Hematopoietic multipotent progenitor cell (in vitro differentiated cells): ENCODE results near the gene DNMT1. TPM values are rescaled to one million over a fixed set of nuclear protein-coding genes. Genes with fewer than 3 reads are reported as not detected.

Experiments used
- DNase-seq, 3 donors: peaks; one replicate each; pipeline ENCODE4 v3.0.0-alpha.2; 2011 to 2015; ENCODE audit warnings: low read depth in 2 of 3, low spot score in 2 of 3
- total RNA-seq: library from RNA; depleted of rRNA; stranded (reverse); fragments of >200 nt; gene quantifications from one replicate; pipeline ENCODE4 v1.2.3, GENCODE V29; 2012

Gene DNMT1
- total RNA-seq, 1 donor: 70.0 TPM

DNA sequence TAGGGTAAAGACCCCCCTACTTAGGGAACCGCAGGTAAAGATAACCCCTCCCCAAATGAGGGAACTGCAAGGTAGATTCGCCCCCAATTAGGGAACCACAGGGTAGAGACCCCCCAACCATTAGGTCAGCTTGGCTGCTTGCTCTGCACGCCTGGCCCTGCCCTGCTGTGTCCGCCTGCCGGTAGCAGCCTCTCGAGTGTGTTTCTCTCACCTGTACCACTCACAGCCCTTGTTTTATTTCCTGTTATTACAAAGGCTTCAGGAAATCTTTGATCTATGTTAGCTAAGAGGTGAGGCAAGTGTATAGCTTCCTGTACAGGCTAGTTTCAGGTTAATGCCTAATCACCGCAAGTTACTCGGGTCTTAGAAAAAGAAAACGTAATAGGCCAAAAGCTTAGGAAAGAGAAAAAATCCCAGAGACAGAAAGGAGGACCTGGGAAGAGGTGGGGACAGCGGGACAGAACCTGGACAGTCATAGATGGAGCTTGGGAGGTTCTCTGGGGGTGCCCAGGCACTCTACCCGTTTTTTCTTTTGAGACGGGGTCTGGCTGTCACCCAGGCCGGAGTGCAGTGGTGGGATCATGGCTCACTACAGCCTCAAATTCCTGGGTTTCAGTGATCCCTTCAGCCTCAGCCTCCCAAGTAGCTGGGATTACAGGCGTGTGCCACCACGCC lies 51.9 kb downstream of the DNMT1 start:
- DNase-seq: peak in 1 of 3 donors; percentile 30

DNA sequence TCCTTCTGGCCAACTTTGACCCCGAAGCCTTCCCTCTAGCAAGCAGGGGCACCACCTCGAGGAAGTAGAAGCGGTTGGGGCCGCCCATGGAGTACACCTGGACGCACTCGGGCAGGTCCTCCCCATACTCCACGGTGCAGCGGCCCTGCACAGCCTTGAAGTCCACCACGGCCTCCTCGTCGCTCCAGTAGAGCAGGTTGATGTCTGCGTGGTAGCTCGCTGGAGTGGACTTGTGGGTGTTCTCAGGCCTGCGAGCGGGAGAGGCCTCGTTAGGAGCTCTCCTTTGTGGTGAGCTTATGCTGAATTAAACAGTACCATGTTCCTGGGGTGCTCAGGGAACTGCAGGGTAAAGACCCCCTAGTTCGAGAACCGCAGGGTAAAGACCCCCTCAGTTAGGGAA lies 52.8 kb downstream of the DNMT1 start:
- no peak for DNase-seq

DNA sequence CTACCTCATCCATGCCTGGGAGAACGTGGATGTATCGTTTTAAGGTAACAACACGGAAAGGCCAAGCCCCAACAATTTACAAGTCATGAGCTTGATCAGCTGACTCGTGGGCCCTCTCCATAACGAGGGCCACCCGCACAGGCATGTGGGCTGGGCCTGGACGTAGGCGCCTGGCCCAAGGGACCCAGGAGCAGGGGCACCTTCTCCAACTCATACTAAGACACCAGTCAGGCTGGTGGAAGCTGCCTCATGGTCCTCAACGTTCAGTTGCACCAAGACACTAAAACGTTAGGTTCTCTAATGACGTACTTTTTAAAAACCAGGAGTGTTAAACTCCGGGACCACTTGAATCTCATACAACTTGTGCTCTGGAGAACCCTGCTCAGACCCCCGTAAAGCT lies 53.3 kb downstream of the DNMT1 start:
- no peak for DNase-seq

DNA sequence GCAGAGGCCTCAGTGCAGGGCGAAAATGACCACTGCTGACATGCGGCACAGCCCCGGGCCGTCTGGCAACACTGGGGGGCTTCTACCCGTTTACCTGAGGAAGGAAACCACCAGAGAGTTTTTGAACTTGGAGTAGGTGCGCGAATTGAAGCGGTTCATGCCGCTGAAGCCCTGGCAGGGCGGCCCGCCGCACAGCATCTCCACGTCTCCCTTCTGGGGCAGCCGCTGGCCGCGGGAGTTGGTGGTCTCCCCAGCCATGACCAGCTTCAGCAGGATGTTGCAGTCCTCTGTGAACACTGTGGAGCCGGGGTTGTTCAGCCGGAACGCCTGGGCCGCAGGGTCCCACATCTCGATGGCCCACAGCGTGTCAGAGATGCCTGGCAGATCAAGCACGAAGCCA lies 54.8 kb downstream of the DNMT1 start:
- DNase-seq: no peak

DNA sequence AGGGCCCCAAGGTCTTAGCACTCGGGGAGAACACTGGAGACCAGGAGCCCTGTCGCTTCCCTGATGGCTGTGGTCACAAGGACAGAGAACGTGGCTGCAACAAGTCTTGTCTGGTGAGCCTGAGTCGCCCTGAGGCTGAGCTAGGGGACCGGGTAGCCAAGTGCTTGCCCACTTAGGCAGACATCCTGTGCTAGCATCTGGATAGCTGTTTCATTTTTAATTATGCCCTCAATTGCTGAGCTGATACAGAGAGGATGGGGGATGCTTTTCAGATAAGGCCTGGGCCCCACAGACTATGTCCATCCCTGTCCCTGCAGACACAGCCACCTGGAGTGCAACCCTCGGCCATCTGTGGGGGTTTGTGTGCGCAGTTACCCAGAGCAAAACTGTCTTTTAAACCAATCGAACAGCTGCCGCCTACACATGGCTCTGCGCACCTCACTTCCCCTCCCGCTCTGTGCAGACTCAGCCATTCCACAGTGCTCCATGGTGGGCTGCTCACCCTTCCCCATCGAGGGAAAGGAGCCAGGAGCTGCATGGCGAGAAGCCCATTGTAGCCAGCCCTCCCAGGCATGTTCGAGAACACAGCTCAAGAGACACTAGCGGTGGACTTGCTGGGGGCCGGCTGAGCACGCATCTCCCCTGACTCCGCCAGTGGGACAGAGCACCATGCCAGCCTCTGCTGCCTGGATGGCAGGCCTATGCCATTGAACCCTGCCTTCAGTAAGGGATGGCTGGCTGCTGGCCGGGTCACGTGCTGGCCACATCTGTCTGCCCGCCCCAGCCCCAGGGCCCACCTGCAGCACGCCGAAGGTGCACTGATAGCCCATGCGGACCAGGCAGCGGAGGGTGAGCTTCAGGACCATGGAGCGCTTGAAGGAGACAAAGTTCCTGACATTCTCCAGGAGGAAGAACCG lies 55.6 kb downstream of the DNMT1 start:
- no peak for DNase-seq

DNA sequence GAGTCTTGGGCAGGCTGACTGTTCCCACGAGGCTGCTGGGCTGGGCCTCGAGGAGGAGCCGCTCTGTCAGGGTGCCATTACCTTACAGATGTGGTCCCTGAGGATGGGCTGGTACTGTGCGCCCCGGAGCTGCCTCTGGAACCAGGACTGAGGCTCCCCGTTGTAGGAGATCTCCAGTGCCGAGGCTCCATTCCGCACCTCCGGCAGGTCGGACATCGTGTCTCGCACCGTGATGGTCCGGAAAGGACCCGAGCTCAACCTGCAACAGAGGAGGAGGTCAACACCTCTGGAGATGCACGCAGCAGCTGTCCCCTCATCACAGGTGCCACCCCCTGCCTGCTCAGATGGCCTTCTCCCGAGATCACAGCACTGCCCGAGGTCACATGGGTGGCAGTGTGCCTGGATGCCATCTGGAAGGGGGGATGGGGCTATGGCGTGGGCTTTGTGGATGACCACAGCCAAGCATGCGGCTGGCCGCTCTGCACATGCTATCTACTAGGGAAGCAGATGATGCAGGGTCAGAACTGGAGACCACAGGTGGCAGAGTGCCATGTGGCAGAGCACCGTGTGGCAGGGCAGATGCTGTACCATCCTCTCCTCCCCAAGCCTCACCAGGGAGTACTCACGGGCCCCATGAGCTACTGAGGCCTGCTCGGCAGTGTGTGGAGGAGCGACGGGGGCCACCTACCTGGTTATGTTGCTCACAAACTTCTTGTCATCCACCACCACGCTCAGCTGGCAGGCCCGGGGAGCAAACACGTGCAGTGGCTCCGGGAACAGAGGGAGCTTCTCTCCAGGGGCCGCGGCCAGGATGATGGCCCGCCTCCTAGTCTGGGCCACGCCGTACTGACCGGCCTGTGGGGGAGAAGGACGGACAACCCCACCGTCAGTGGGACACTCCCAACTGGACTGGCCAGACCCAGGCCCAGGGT lies 56.7 kb downstream of the DNMT1 start:
- no peak for DNase-seq

DNA sequence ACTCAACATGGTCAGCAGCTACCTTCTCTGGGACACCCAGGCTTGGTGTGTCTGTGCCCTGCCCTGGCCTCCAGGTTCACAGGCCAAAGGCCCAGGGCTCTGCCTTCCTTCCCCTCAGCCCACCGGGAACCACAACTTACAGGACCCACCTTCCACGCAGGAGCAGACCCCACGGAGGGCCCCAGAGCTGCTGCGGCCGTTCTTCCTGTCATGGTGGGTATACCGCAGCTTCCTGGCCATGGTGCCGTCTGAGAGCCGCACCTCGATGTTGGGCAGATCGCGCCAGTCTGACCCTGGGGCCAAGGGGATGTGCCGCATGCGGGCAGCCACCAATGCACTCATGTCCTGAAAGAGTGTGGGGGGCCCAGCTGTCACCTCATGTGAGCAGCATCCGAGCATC lies 57.8 kb downstream of the DNMT1 start:
- DNase-seq: no peak

DNA sequence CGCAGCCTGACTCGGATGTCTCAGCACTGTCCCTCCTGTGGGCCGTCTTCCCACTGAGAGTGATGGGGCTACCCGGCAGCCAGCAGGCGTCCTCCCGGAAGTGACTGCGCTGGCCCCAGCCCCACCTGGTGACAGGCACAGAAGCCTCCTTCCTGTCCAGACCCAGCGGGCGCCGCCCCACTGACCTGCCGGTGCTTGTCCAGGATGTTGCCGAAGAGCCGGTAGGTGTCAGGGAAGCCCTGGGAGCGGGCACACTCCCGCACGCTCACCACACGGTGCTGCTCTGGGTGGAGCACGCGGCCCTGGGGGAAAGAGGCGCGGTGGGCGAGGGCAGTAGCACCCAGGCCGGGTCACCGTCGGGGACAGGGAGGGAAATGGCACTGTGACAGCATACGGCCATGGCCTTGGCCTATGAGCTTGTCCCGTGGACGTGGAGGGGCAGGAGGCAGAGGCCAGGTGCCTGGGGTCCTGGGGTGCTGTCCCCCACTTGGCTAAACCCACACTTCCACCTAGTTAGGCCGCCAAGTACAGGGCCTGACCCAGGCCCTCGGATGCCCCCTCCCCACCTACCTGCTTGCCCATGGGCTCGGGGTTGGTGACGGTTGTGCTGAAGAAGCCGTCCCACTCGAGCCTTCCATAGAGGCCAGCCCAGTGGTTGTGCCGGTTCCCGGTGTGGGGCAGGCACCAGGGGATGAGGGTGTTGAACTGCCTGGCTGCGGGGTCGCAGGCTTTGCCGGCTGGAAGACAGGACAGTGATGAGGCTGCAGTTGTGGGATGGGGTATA lies 59.0 kb downstream of the DNMT1 start:
- DNase-seq: no peak

DNA sequence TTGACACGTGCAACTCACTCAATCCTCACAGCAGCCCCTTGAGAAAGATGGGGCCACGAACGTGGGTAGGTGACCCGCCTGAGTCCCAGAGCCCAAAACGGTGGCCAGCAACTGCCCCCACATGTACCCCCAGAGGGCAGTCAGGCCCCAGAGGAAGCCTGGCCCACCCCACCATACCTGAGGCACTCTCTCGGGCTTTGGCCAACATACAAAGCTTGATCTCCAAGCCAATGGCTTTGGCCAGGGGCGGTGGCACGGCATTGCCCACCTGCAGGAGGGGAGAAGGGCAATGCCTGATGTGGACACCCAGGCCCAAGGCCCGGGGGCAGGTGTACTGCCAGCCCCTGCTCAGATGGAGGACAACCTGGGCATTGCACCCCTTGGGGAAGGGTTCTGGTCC lies 60.7 kb downstream of the DNMT1 start:
- DNase-seq: no peak

DNA sequence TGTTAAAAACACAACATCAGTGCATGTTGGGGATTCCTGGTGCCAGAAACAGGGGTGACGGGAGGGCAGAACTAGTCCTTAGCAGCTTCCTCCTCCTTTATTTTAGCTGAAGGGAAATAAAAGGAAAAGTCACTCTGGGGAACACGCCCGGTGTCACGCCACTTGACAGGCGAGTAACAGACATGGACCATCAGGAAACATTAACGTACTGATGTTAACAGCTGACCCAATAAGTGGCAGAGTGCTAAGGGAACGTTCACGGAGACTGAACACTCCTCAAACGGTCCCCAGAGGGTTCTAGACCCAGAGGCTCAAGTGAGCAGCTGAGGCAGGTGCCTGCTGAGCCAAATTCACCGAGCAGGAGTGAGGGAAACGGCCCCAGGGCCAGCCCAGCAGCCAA lies 61.2 kb downstream of the DNMT1 start:
- no peak for DNase-seq

DNA sequence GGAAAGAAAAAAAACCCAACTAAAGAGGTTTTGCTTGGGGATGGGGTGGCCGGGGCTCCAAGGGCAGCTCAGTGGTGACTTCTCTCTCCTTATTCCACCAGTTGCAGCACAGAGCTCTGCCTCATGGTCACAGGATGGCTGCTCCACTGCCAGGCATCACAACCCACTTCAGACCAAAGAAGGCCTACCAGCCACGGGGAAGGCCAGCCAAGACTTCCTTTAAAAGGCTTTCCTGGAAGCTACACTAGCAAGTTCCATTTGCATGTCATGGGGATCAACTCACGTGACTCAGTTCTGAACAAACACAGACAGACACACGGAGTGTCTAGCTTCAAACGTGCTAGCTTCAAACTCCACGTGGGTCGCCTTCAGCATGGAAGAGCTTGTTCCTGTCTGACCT lies 61.8 kb downstream of the DNMT1 start:
- no peak for DNase-seq

DNA sequence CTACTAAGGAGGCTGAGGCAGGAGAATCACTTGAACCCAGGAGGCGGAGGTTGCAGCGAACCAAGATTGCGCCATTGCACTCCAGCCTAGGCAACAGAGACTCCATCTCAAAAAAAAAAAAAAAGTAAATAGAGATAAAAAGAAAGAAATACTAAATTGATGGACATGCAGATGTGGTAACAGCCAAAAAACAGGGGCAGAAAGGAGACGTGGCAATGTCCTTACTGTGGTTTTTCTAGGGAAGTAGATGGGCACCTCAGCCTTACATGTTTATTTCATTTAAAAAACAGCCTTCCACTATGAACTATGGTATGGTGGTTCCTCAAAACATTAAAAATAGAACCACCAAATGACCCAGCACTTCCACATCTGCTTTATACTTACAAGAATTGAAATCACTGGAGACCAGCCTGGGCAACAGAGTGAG lies 68.5 kb downstream of the DNMT1 start:
- DNase-seq: peak in 2 of 3 donors; percentile 56 to 90

DNA sequence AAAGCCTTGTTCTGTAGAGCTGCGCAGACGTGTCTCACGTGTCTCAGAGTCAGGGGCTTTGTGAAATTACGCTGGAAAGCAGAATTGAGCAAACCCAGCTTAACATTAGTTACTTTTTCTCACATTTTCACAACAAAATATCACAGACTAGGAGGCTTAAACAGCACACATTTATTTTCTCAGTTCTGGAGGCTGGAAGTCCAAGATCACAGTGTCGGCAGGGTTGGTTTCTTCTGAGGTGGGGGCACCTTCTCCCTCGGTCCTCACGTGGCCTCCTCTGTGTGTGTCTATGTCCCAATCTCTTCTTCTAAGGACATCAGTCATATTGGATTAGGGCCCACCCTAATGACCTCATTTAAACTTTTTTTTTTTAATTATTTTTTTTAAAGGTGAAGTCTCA lies 70.3 kb downstream of the DNMT1 start:
- DNase-seq: no peak

DNA sequence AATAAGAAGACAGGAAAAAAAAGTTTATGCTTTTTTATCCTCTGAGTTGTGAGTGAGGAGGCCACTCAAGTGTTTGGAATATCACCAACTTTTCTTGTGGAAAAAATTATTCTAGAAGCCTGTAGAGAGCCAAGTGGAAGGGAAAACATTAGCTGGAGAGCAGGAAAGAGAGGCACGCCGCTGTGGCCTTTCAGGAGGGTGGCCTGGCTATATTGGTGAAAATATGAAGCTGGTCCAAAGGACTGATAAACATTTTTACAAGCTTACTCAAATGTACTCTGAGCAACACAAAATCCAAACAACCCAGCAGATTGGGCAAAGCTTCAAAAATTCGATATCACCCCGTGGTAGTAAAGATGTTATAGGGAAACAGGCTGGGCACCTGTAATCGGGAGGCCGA lies 72.7 kb downstream of the DNMT1 start:
- DNase-seq: no peak

DNA sequence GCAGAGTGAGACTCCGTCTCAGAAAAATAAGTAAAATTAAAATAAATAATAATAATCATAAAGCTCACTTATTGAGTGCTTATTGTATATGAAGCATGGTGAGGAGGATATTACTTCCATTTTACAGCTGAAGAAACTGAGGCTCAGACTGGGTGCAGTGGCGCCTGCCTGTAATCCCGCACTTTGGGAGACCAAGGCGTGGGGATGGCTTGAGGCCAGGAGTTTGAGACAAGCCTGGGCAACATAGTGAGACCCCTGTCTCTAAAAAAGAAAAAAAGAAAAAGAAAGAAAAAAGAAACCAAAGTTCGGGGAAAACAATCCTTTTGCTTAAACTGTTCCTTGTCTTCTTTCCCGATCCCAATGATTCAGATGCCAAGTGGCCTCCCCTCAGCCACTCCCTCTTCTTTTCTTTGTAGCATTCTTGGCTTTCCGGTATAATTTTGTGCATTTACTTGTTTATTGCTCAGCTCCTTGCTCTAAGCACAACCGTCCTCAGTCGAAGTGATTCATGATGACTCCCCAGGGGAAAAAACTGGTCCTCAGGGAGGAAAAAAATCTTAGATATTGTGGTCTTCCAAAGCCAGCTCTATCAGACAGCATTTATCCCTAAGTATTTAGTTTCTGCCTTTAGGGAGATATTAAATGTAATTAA lies 74.1 kb downstream of the DNMT1 start:
- no peak for DNase-seq

DNA sequence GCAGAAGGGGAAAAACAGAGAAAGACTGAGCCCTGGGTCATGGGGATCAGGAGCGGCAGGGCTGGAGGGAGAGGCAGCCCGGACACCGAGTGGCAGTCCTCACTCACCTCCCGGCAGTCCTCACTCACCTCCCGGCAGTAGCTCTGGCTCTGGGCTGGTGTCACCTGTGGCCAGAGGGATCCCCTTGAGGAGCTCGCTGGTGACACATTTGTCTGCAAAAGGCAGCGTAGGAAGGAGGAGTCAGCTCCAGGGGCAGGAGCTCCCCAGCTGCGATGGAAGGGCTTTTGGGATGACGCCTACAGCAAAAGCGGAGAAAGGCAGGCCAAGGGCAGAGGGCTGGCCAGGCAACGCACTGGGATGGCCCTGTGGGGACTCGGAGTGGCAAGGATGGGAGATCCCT lies 75.8 kb downstream of the DNMT1 start:
- no peak for DNase-seq

DNA sequence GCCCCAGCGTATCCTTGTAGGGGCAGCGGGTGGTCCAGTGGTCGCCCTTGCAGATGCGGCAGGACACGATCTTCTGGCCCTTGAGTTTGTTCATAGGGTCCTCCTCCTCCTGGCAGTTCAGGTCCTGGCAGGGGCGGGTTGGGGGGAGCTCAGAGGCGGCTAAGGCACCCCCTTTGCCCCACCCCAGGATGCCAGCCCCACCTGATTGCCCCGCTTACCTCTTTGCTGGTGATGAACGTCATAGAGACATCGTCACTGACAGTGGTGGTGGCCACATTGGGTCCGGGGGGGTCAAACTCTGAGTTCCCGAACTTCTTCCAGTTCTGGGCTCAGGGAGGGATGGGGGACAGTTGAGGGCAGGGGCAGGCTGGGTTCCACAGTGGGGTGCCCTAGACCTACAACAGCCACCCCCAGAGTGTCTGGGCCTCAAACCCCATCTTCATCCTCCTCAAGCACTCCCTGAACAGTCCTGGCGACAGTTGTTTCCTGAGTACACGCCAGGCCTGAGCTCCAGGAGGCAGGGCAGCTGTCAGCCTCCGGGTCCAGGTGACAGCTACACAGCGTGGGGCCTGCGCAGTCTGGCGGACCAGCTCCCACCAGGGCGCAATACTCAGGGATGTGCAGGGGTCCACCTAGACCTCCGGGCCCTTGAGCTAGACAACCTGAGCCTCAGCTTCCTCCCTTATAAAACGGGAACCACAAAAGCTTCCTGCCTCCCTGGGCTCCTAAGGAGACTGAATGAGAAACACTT lies 77.7 kb downstream of the DNMT1 start:
- no peak for DNase-seq

DNA sequence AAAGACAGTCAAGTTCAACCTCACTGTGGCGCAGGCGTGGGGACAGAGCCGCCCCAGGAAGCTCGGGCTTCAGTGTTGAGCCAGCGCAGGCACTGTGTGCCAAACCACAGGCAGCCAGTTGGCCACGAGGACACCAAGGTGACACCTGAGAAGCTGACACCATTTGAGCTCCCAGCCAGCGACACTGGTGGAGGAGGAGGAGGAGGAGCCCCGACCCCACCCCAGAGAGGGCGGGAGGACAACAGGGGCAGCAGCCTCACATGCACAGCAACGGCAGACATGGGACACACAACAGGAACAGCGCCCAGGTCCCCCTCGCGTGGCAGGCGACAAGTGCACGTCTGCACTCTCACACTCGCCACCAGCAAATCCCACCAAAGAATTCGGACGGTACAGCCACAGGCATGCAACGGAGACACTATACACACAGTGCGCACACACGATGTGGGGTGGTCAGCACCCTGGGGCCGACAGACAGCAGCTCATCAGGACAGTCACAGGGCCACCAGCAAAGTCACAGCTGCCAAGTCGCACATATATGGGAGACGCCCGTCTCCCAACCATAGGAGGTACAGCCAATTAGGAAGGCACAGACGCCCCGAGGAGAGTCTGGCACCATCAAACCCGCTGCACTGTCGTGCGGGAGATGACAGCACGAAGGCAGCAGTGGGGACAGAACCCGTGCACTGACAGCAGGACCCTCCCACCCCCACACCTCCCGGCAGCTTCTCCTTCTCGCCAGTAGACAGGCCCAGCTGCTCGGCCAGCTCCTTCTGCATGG lies 78.5 kb downstream of the DNMT1 start:
- DNase-seq: no peak
